NT2/D1 (cell line): ENCODE results near the gene ATP9A.

Experiments used
- SUZ12 ChIP-seq: IDR thresholded peaks from 2 replicates; pipeline ENCODE4 v1.6.1; 2011; ENCODE audit not compliant: insufficient read length, insufficient read depth; ENCODE audit errors: extremely low read depth
- YY1 ChIP-seq: IDR thresholded peaks from 2 replicates; pipeline ENCODE4 v1.6.1; 2011; ENCODE audit not compliant: insufficient read length, insufficient read depth
- ZNF274 ChIP-seq: IDR thresholded peaks from 2 replicates; pipeline ENCODE4 v1.6.1; 2011; ENCODE audit warnings: mild to moderate bottlenecking, low read depth, low read length

- TF ChIP-seq YY1 (no peak), SUZ12 (no peak), ZNF274 (no peak)
Measured at GRCh38 chr20:51607170-51607569, 161.0 kb downstream of the ATP9A start.
